Measurements from ENCODE around the gene GKN1. TPM values are rescaled to one million over a fixed set of nuclear protein-coding genes. Genes with fewer than 3 reads are reported as not detected.

GKN1 gene
- total RNA-seq, 1 experiment from 2014 or later, result not detected

DNA sequence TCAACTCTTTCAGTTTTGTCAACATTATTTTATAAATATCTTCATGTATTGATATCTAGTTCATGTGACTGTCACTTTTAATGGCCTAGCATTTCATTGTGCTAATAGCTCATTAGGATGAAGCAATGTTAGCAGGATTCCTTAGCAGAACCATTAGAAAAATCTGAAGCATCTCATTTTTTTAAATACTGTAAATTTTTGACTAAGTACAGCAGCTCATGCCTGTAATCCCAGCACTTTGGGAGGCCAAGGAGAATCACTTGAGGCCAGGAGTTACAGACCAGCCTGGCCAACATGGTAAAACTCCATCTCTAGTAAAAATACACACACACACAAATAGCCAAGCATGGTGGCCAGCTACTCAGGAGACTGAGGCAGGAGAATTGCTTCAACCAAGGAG, 23.0 kb downstream of the GKN1 start (continued):
- TF ChIP-seq TEAD1 (CRISPR knock-in tag; IDR thresholded peaks at IDR 0.05), result no peak
- no peak for TF ChIP-seq ZNF232 (CRISPR knock-in tag; IDR thresholded peaks at IDR 0.05)
- TF ChIP-seq, protein P1, sequence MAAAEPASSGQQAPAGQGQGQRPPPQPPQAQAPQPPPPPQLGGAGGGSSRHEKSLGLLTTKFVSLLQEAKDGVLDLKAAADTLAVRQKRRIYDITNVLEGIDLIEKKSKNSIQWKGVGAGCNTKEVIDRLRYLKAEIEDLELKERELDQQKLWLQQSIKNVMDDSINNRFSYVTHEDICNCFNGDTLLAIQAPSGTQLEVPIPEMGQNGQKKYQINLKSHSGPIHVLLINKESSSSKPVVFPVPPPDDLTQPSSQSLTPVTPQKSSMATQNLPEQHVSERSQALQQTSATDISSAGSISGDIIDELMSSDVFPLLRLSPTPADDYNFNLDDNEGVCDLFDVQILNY (CRISPR knock-in tag; IDR thresholded peaks at IDR 0.05), result no peak
- TF ChIP-seq, protein P2, sequence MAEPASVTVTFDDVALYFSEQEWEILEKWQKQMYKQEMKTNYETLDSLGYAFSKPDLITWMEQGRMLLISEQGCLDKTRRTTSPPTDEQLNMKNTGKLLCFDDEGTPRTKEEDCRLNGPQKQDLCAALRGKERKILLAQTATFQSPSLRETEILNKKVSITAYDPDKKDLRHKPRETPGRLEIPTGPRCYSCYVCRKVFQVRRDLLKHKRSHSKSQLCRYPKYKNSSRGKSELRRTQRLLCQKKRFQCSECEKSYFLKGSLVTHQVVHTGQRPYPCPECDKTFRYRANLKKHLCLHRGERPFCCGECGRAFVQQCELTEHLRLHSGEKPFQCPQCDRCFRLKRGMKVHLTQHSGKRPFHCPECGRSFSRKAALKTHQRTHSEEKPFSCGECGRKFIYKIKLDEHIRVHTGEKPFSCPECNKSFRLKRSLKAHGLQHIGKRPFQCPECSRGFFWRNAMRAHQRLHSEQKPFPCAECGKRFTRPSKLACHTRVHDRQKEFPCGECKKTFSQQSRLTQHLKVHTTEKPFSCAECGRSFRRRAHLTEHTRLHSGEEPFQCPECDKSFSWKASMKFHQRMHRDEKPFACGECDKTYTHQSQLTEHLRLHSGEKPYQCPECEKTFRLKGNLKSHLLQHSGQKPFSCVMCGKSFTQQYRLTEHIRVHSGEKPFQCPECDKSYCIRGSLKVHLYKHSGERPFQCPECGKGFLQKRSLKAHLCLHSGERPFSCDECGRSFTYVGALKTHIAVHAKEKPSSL (CRISPR knock-in tag; conservative IDR thresholded peaks at IDR 0.05), result no peak
- no peak for TF ChIP-seq ZBTB21 (CRISPR knock-in tag; IDR thresholded peaks at IDR 0.05; ENCODE audit: borderline replicate concordance)
- TF ChIP-seq, protein P3, sequence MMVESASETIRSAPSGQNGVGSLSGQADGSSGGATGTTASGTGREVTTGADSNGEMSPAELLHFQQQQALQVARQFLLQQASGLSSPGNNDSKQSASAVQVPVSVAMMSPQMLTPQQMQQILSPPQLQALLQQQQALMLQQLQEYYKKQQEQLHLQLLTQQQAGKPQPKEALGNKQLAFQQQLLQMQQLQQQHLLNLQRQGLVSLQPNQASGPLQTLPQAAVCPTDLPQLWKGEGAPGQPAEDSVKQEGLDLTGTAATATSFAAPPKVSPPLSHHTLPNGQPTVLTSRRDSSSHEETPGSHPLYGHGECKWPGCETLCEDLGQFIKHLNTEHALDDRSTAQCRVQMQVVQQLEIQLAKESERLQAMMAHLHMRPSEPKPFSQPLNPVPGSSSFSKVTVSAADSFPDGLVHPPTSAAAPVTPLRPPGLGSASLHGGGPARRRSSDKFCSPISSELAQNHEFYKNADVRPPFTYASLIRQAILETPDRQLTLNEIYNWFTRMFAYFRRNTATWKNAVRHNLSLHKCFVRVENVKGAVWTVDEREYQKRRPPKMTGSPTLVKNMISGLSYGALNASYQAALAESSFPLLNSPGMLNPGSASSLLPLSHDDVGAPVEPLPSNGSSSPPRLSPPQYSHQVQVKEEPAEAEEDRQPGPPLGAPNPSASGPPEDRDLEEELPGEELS (CRISPR knock-in tag; IDR thresholded peaks at IDR 0.05), result no peak
- TF ChIP-seq, protein P4, sequence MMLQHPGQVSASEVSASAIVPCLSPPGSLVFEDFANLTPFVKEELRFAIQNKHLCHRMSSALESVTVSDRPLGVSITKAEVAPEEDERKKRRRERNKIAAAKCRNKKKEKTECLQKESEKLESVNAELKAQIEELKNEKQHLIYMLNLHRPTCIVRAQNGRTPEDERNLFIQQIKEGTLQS (CRISPR knock-in tag; conservative IDR thresholded peaks at IDR 0.05), result no peak

DNA sequence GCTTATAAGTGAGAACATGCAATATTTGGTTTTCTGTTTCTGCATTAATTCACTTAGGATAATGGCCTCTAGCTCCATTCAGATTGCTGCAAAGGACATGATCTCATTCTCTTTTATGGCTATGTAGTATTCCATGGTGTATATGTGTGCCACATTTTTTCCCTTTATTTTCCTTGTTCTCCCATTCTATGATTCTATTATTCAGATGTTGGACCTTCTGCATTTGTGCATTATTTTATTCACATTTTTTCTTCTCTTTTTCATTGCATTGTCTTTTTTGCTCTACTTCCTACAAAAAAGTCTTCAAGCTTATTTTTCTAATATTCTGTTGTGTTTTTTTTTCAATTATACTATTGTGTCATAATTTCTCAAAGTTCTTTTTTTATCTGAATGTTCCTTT, 27.4 kb downstream of the GKN1 start:
- Mint-ChIP-seq H3K27me3 (ENCODE audit: low read depth) (peaks cover 14% of the 10 kb centered on the region), H3K4me3 (no peak overlapping the region), H3K36me3 (no peaks in the 10 kb centered on the region; the same call in 1 of the 2 replicates), H3K4me1 (no peaks in the 10 kb centered on the region), H3K9me3 (peaks cover 38% of the 10 kb centered on the region), H3K27ac (no peak overlapping the region)
- ChIA-PET CTCF (no interaction called here), POLR2A (no interaction called here)
- ATAC-seq, result no peak
- DNase-seq (ENCODE audit: low spot score), result no peak
- TF ChIP-seq, protein P5, sequence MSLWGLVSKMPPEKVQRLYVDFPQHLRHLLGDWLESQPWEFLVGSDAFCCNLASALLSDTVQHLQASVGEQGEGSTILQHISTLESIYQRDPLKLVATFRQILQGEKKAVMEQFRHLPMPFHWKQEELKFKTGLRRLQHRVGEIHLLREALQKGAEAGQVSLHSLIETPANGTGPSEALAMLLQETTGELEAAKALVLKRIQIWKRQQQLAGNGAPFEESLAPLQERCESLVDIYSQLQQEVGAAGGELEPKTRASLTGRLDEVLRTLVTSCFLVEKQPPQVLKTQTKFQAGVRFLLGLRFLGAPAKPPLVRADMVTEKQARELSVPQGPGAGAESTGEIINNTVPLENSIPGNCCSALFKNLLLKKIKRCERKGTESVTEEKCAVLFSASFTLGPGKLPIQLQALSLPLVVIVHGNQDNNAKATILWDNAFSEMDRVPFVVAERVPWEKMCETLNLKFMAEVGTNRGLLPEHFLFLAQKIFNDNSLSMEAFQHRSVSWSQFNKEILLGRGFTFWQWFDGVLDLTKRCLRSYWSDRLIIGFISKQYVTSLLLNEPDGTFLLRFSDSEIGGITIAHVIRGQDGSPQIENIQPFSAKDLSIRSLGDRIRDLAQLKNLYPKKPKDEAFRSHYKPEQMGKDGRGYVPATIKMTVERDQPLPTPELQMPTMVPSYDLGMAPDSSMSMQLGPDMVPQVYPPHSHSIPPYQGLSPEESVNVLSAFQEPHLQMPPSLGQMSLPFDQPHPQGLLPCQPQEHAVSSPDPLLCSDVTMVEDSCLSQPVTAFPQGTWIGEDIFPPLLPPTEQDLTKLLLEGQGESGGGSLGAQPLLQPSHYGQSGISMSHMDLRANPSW (CRISPR knock-in tag; conservative IDR thresholded peaks at IDR 0.05; ENCODE audit: low read depth), result no peak
- TF ChIP-seq, protein P6, sequence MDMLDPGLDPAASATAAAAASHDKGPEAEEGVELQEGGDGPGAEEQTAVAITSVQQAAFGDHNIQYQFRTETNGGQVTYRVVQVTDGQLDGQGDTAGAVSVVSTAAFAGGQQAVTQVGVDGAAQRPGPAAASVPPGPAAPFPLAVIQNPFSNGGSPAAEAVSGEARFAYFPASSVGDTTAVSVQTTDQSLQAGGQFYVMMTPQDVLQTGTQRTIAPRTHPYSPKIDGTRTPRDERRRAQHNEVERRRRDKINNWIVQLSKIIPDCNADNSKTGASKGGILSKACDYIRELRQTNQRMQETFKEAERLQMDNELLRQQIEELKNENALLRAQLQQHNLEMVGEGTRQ (CRISPR knock-in tag; IDR thresholded peaks at IDR 0.05), result no peak
- TF ChIP-seq, protein P7, sequence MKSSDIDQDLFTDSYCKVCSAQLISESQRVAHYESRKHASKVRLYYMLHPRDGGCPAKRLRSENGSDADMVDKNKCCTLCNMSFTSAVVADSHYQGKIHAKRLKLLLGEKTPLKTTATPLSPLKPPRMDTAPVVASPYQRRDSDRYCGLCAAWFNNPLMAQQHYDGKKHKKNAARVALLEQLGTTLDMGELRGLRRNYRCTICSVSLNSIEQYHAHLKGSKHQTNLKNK (CRISPR knock-in tag; IDR thresholded peaks at IDR 0.05), result no peak
- TF ChIP-seq, protein P8, sequence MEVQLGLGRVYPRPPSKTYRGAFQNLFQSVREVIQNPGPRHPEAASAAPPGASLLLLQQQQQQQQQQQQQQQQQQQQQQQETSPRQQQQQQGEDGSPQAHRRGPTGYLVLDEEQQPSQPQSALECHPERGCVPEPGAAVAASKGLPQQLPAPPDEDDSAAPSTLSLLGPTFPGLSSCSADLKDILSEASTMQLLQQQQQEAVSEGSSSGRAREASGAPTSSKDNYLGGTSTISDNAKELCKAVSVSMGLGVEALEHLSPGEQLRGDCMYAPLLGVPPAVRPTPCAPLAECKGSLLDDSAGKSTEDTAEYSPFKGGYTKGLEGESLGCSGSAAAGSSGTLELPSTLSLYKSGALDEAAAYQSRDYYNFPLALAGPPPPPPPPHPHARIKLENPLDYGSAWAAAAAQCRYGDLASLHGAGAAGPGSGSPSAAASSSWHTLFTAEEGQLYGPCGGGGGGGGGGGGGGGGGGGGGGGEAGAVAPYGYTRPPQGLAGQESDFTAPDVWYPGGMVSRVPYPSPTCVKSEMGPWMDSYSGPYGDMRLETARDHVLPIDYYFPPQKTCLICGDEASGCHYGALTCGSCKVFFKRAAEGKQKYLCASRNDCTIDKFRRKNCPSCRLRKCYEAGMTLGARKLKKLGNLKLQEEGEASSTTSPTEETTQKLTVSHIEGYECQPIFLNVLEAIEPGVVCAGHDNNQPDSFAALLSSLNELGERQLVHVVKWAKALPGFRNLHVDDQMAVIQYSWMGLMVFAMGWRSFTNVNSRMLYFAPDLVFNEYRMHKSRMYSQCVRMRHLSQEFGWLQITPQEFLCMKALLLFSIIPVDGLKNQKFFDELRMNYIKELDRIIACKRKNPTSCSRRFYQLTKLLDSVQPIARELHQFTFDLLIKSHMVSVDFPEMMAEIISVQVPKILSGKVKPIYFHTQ (CRISPR knock-in tag; IDR thresholded peaks at IDR 0.05), result no peak
- TF ChIP-seq, protein P2 (CRISPR knock-in tag; conservative IDR thresholded peaks at IDR 0.05), result no peak
- TF ChIP-seq ELF4 (CRISPR knock-in tag; IDR thresholded peaks at IDR 0.05; ENCODE audit: low read depth), result no peak
- no peak for TF ChIP-seq FOXJ3 (CRISPR knock-in tag; IDR thresholded peaks at IDR 0.05; ENCODE audit: borderline replicate concordance)
- TF ChIP-seq ZNF396 (CRISPR knock-in tag; IDR thresholded peaks at IDR 0.05; ENCODE audit: borderline replicate concordance), result no peak
- TF ChIP-seq, protein P3 (CRISPR knock-in tag; IDR thresholded peaks at IDR 0.05), result no peak
- TF ChIP-seq ZNF263 (CRISPR knock-in tag; IDR thresholded peaks at IDR 0.05; ENCODE audit: low read depth), result no peak
